Hypothalamus (tissue), 51 donors: ENCODE measurements around the gene CTBP1.

Experiments
- DNase-seq, 51 donors: peaks; one replicate each; lab custom pipeline; 2025; lab: John Stamatoyannopoulos, UW

CTBP1 gene

DNA sequence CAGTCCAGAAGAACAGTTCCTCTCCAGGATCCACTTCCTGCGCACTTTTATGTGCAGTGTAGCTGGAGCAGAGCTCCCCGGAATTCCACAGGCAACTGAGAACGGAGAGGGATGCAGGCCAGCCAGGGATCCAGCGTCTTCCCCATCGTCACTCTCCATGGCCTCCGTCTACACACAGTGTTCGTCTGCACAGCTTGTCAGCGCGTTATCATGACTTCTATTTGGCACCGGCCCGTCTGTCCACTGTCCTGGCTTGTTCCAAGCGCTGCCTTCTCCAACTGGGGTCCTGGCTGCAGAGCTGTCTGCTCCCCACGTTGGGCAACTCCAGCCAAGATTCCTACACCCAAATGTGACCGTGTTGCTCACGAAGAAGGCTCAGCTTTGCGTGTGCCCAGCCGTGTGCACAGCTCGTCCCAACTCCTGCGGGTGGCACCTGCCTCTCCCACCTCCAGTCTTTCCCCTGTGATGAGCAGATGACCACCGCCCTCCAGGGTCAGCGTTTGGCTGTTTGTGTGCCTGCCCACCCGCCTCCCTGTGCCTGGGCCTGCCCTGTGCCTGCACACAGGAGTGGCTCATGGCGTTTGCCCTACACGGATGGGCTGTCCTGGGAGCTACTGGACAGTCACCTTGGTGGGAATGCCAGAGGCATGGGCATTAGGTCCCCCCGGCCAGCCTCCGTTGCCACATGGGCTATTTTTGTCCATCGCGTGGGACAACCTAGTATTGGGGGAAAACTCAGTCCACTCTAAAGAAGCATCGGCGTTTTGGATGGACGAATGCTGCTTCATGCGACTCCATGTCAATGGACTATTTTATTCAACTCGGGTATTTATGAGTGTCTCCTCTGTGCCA is 2.2 kb upstream of the CTBP1 start:
- DNase-seq = no peak

DNA sequence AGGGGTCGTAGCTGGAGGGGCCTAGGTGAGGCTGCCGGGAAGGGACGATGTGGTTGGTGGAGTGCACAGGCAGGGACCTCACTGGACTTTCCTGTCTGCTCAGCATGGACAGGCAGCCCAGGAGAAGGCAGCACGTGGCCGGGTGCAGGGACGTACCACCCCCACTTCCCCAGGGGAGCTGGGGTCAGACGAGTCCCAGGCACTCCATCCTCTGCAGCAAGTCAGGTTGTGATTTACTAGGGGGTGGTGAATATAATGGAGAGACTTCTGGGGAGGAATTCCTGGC is 1.5 kb upstream of the CTBP1 start:
- no peak for DNase-seq

DNA sequence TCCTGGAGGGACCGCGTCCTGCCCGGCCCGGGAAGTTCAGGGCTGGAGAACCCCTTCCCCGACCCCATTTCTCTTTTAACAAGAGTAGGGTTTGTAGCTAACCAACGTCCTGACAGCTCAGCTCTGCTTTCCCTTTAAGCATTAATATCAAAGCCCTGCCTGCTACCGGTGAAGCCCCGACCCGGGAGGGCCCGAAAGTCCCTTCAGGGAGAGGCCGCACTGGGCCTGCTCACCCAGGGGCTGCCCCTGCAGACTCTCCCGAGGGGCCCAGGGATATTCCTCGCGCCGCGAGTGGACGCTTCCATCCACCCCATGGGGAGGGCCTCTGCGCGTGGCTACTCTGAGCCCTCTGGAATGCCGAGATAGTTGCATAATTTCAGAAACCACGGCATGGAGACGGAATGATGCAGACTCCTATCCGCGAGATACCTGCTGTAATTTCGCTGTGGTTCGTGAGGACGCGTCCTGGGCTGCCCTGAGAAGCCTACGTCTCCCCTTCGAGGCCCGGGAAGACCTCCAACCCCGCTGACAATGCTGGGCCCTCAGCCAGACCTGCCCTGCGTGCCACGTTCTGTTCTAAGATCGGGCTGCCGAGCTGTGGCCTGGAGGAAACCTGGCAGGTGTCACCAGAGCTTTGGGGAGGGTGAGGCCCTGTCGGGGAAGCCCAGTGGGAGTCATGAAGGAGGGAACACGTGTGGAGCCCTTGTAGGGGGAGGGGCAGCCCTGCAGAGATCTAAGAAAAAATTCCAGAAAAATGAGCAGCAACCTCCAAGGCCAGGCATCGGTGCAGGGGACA is 999 bp upstream of the CTBP1 start:
- DNase-seq = peak in 3 of 51 donors; percentile 45 to 76 (median 55)

DNA sequence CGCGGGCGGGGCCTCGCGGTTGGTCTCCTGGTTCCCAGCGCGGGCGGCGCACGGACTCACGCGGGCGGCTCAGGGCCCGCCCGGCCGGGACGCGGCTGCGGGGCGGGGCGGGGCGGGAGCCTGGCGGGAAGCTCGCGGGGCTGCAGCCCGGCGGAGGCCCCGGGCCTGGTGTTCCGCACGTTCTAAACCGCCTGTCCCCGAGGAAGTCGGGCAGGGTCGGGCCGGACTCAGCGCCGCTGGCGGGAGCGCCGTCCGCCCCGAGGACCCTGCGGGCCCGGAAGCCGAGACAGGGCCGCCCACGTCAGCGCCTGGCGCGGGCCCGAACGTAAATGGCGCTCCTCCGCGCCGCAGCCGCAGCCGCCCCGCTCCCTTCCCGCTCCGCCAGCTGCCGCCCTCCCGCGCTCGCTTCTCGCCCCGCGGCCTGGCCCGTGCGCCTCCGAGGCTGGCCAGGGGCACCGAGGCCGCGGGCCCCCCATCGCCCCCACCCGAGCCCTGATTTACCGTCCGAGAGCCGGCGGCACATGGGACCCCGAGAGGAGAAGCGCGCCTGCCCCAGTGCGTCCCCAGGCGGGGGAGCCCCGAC is 309 bp upstream of the CTBP1 start:
- peak in 48 of 51 donors; percentile 29 to 90 (median 73) for DNase-seq

GRCh38 chr4:1247864-1248244 is 1.1 kb downstream of the CTBP1 start:
- DNase-seq = peak in 1 of 51 donors; percentile 69

DNA sequence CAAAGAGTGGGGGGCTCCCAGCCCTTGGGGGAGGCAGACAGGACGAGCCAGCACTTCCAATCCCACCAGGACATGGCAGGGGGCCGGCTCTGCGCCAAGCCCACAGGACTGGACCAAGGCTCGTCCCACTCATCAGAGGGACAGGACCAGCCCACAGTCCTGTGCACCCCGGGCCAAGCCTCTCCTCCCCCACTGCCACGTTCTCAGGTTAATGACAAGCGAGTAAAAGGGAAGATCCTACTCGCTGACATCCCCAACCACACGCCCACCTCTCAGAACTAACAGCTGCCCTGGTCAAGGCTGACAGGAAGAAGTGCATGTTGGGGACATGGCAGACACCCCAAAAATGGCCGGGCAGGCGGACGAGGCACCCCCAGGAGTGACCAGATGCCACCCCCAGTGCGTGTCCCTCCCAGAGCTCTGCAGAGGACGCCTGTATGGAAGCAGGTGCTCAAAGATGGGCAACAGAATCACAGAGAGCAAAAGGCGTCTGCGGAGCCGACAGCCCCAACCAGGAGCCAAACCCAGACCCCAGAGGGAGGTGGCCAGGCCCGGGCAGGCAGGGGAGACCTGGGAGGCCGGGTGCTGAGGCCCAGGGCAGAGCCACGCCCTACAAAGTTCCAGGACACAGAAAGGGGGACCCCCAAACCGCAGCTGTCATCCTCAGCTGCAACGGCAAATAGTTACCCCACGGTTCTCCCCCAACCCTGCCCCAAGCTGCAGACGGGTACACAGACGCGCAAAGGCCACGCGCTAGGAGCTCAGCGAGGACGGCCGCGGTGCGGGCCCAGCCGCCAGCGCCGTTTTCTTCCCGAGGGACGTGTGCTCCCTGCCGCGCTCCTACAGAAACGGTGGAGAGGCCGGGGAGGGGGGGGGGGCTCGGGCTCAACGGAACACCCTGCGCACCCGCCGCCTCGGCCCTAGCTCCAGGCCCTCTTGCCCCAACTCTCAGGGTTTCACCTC is 1.7 kb downstream of the CTBP1 start:
- no peak for DNase-seq

- DNase-seq = no peak
Observed at GRCh38 chr4:1246111-1246881, 2.6 kb downstream of the CTBP1 start.

- DNase-seq = no peak
Observed at GRCh38 chr4:1245481-1246051, 3.4 kb downstream of the CTBP1 start.

DNA sequence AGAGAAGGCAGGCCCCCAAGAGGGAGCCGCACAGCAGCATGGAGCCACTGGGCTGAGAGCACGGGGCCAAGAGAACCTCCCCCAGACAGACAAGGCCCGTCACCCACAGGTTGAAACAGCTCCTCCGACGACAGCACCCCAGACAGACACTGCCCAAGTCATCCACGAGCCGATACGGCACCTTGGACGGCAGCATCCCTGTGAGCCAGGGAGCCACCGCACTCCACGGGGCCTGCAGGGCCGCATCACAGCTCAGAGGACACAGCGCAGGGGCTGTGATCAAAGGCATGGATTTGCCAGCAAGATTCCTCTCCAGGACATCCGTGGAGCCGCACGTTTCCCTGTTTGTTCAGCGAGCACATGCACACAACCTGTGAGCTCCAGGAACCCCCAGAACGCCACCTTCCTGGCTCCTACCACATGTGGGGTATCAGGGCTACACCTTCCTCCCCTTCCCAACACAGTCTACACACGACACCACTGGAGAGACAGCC is 3.9 kb downstream of the CTBP1 start:
- no peak for DNase-seq

DNA sequence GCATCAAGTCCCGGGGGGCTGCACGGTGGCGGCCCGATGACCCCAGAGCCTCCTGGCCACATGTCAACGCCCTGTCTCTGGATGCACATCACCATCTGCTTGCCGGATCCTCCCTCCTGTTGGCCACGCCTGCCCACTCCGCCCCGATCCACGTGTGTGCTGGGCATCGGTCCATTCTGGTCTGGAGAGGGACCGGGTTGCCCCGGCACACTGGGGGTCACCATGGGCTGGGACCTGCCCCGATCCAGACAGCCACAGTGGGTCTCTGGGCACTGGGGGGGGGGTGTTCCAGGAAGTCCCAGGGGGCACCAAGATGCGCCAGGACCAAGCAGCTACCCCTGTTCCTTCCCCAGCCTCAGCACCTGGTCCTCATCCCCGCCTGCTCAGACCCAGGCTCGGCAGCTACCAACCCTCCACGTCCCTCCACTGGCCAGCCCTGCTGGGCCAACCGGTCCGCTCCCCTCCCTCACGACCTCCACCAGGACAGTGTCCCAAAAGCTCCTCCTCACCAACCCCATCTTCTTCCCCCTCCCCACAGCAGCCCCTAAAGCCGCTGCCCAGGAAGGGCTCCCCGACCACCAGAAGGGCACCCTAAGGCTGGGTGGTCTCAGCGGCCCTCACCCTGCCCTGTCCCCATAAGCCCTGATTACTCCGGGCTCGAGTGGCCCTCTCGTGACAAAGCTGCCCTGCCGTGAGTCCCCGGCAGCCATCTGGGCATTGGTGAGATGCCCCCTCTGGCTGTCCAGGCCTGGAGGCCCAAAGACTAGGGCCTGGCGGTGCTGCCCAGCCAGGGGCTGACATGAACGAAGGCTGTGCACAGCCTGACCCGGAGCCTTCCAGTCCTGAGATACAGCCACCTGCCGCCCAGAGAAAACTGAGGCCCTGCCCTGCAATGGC is 4.6 kb downstream of the CTBP1 start:
- DNase-seq = no peak

DNA sequence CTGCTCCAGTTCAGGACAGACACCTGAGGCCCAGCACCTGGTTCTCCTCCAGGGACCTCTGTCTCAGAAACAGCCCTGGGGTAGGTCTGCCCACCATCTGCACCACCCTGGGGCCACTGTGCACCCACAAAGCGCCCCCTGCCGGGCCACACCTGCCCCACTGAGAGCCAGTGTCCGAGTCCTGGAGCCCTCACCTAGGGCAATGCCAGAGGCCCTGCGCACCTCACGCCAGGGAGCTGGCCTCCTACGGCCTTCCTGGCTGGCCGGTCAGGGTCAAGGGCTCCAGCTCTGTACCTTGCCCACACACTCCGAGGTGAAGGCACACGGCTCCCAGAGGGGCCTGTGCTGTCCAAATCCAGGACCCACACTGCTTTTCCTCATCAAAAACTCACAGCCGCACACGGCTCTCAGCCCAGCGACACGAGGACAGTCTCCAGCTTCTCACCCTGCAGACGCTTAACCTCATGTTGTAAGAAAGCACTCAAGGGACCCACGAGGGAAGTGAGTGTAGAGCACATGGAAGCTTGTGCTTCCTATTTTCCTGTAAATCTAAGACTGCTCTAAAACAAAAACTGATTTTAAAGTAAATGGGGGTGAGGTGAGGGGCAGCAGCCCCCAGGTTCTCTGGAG is 5.4 kb downstream of the CTBP1 start:
- DNase-seq = no peak

DNA sequence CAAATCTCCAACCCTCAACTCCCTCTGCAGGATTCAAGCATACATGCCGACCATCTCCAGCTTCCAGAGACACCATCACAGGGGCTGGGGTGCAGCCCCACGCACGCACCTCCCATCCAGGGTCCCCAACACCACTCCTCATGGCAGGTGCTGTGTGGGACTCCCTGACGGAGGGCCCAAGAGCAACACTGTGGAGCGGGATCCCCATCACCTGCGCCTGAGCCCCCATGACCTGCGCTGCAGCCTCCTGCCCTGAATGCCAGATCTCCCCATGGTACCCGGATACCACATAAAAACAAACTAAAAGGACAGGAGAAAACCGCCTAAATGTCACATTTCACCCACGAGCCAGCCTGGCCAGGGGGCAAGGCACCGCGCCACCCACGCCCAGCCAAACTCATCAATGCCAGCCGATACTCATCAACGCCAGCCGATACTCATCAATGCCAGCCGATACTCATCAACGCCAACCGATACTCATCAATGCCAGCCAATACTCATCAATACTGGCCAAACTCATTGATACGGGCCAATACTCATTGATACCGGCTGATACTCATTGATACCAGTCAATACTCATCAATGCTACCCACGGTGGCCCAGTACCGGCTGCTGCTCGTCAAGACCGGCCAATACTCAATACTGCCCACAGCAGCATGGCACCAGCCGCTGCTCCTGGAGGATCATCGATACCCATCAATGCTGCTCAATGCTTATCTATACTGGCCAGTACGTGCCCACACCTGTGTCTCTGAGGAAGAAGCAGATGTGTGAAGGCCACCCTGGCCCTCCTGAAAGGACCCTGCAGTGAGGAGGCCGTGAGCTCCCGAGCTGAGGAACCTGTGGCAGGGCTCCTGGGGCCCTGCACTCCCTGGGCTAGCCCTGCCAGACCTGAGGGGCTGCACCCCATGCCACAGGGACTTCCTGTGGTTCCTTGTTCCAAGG is 6.2 kb downstream of the CTBP1 start:
- no peak for DNase-seq

GRCh38 chr4:1241936-1242505 is 6.9 kb downstream of the CTBP1 start:
- no peak for DNase-seq

GRCh38 chr4:1241466-1241935 is 7.4 kb downstream of the CTBP1 start:
- DNase-seq = no peak

GRCh38 chr4:1240721-1241465 is 8.0 kb downstream of the CTBP1 start:
- no peak for DNase-seq
